Body of pancreas (tissue), 4 donors: ENCODE measurements around the gene SF3B3.

Source experiments
- CTCF ChIP-seq, 7 experiments: fragments of 450-650 bp in 4 of 7; fragments of 200-600 bp in 3 of 7; sonication (generic) in 3 of 7; IDR thresholded peaks; one replicate each; pipeline ENCODE4 v1.5.1; 2016 to 2019; ENCODE audit warnings: antibody characterized with exemption in 7 of 7
- POLR2A ChIP-seq, 3 donors: fragments of 450-650 bp; IDR thresholded peaks; one replicate each; pipeline ENCODE4 v1.6.1; 2016; ENCODE audit warnings: antibody characterized with exemption in 3 of 3, mild to moderate bottlenecking in 2 of 3

- TF ChIP-seq CTCF (IDR thresholded peaks at IDR 0.05): no peak
- no peak for TF ChIP-seq POLR2A (IDR thresholded peaks at IDR 0.05)
Measured at GRCh38 chr16:70615945-70616344, 92.3 kb downstream of the SF3B3 start.
